A549 treated with AZD9567 at 1 μM for 4 hours (cell line): ENCODE measurements around the gene POLA1. TPM values are rescaled to one million over a fixed set of nuclear protein-coding genes. Genes with fewer than 3 reads are reported as not detected.

Experiments used
- total RNA-seq: library from RNA; stranded (reverse); fragments of 200-300 nt; extraction: Qiagen RNA extraction; gene quantifications from 5 replicates; pipeline ENCODE4 v1.2.3, GENCODE V29; 2022; ENCODE audit not compliant: insufficient read depth

Gene POLA1
- total RNA-seq, result 10.1 to 28.1 TPM (median 10.8 TPM) in 5 replicates

GRCh38 chrX:24693453-24694202 lies at the start of gene POLA1:
Gene POLA1 (plus strand): TSS chrX:24693918. CDS start chrX:24693962, 44 bp downstream.

GRCh38 chrX:24647257-24648058 lies 46.3 kb upstream of the POLA1 start, which contains the start of gene PCYT1B:
Gene PCYT1B (minus strand): TSS chrX:24647347. CDS start chrX:24647105, 242 bp downstream.

GRCh38 chrX:25015486-25016360 lies 322.0 kb downstream of the POLA1 start, which contains the start of gene ARX:
Gene ARX (minus strand): TSS chrX:25015965. CDS start chrX:25015737, 228 bp downstream.

Other genes starting within 250 kb of the POLA1 start
- gene PDK3, start 228.6 kb upstream of the POLA1 start, total RNA-seq, result 4.8 to 5.3 TPM (median 5.2 TPM) in 5 replicates
- gene PCYT1B, start 46.6 kb upstream of the POLA1 start, total RNA-seq, result not detected in 5 replicates